BLaER1 (cell line): ENCODE data around the gene RCE1.

ENCODE experiments used
- H3K27ac ChIP-seq: shearing (Covaris generic); formaldehyde crosslinking; 2 replicates; pipeline ENCODE4 v1.8.1; 2022
- H3K27me3 ChIP-seq: shearing (Covaris generic); formaldehyde crosslinking; 2 replicates; pipeline ENCODE4 v1.8.1; 2022
- H3K36me3 ChIP-seq: shearing (Covaris generic); formaldehyde crosslinking; 2 replicates; pipeline ENCODE4 v1.8.1; 2022
- H3K4me1 ChIP-seq: shearing (Covaris generic); formaldehyde crosslinking; 2 replicates; pipeline ENCODE4 v1.8.1; 2022
- H3K4me2 ChIP-seq: shearing (Covaris generic); formaldehyde crosslinking; 2 replicates; pipeline ENCODE4 v1.8.1; 2022
- H3K4me3 ChIP-seq: shearing (Covaris generic); formaldehyde crosslinking; 2 replicates; pipeline ENCODE4 v1.8.1; 2022
- H3K9ac ChIP-seq: shearing (Covaris generic); formaldehyde crosslinking; 2 replicates; pipeline ENCODE4 v1.8.1; 2022
- H3K9me3 ChIP-seq: shearing (Covaris generic); formaldehyde crosslinking; 2 replicates; pipeline ENCODE4 v1.8.1; 2022
- H4K20me1 ChIP-seq: shearing (Covaris generic); formaldehyde crosslinking; 2 replicates; pipeline ENCODE4 v1.8.1; 2022
- Cebpa-rat ChIP-seq: shearing (Covaris generic); IDR thresholded peaks from 2 replicates; pipeline ENCODE4 v1.8.1; 2022

The RCE1 gene

DNA sequence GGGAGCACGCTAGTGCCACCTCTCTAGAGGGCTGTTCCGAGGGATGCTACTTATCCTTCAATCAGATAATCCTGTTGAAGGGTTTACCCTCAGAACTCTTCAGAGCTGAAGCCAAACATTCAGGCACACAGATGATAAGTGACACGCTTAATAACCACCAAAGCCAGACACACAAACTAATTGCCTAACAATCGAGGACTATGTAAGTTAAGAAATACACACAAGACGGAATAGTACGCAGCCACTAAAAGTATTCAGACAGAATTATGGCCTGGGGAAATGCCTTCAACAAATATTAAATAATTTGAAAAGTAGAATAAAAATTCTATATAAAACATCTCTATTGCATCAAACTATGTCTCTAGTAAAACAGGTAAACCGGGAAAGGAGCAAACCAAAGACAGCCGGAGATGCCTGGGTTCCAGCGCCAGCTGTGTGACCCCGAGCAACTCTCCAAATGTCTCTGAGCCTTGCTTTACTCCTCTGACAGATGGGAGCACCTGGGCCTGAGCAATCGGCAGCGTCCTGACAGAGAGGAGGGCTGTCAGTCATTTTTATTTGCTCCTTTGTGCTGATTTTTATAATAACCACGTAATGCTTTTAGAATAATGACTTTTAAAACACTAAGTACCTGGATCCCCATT, 25.0 kb downstream of the RCE1 start:
- Histone ChIP-seq H3K4me1 (peaks cover 22% of the 10 kb centered on the region), H3K4me2 (peak overlapping the region; percentile 46), H3K9ac (no peak overlapping the region), H3K4me3 (no peak overlapping the region), H3K27me3 (no peaks in the 10 kb centered on the region), H3K9me3 (no peaks in the 10 kb centered on the region), H4K20me1 (no peaks in the 10 kb centered on the region), H3K36me3 (peaks cover 28% of the 10 kb centered on the region; the same call in 1 of the 2 replicates), H3K27ac (no peak overlapping the region)
- TF ChIP-seq Cebpa-rat = no peak

GRCh38 chr11:66868726-66869566, 25.7 kb downstream of the RCE1 start:
- 0 out of 2 replicates have a peak overlapping the region, but pooled peaks have one; percentile 14 for H3K27ac ChIP-seq
- no peak for TF ChIP-seq Cebpa-rat
- H3K4me2 ChIP-seq = peak overlapping the region; percentile 46
- H4K20me1 ChIP-seq = no peaks in the 10 kb centered on the region
- H3K9me3 ChIP-seq = no peaks in the 10 kb centered on the region
- H3K36me3 ChIP-seq = peaks cover 23% of the 10 kb centered on the region; the same call in 1 of the 2 replicates
- H3K9ac ChIP-seq = no peak overlapping the region
- peaks cover 22% of the 10 kb centered on the region for H3K4me1 ChIP-seq
- H3K27me3 ChIP-seq = no peaks in the 10 kb centered on the region
- H3K4me3 ChIP-seq = no peak overlapping the region

DNA sequence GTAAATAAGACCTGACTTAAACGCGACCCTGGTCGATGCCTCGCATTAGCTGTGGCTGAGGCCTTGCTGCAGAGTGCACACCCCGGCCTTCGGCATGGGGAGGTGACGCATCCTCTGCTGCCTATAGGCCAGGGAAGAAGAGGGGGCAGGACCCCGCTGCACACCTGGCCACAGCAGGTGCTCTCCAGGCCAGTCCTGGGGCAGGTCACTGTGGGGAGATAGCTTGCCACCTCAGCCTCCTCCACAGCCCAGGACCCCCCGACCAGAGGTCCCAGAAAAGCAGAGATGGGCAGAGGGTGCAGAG, 26.3 kb downstream of the RCE1 start:
- peaks cover 23% of the 10 kb centered on the region; the same call in 1 of the 2 replicates for H3K36me3 ChIP-seq
- H4K20me1 ChIP-seq = no peaks in the 10 kb centered on the region
- H3K4me2 ChIP-seq = 0 out of 2 replicates have a peak overlapping the region, but pooled peaks have one; percentile 46
- no peak for TF ChIP-seq Cebpa-rat
- no peak overlapping the region for H3K4me3 ChIP-seq
- no peaks in the 10 kb centered on the region for H3K27me3 ChIP-seq
- no peak overlapping the region for H3K27ac ChIP-seq
- no peaks in the 10 kb centered on the region for H3K9me3 ChIP-seq
- no peak overlapping the region for H3K9ac ChIP-seq
- peaks cover 18% of the 10 kb centered on the region for H3K4me1 ChIP-seq

- no peak for TF ChIP-seq Cebpa-rat
- Histone ChIP-seq H3K9me3 (no peaks in the 10 kb centered on the region), H3K9ac (no peak overlapping the region), H3K4me2 (no peak overlapping the region), H3K4me1 (peaks cover 21% of the 10 kb centered on the region), H3K27me3 (no peaks in the 10 kb centered on the region), H3K27ac (no peak overlapping the region), H3K4me3 (no peak overlapping the region), H4K20me1 (no peaks in the 10 kb centered on the region), H3K36me3 (peaks cover 23% of the 10 kb centered on the region; the same call in 1 of the 2 replicates)
Measured at GRCh38 chr11:66870131-66870530, 26.9 kb downstream of the RCE1 start.

DNA sequence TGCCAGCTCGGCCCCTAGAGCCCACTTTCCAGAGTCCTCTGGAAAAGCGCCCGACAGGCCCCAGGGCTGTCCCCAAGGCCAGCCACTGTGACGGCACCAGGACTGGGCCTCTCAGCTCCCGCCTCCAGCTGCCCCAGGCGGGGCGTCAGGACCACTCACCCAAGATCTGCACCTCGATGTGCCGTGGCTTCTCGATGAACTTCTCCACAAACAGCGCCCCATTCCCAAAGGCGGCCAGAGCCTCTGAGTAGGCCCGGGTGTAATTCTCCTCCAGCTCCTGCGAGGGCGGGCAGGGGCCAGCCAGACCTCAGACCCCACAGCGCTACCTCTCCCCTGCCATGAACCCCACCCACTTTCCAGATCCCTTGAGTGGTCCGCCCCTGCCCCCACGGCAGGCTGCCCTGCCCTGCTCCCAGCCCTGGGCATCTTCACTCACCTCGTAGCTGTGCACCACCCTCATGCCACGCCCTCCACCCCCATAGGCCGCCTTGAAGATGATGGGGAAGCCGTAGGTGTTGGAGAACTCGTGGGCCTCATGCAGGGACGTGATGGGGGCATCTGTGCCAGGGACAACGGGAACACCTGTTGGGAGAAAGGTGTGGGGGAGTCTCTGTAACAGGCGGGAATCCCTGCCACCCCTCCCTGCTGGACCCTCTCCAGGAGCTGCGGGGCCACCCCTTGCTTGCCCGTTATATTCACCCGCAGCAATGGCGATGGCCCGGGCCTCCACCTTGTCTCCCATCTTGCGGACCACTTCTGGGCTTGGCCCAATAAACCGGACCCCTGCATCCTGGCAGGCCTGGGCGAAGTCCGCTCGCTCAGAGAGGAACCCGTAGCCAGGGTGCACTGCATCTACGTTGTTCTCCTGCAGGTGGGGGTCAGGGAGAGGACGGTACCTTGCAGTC, 27.6 kb downstream of the RCE1 start:
- no peaks in the 10 kb centered on the region for H3K9me3 ChIP-seq
- H4K20me1 ChIP-seq = no peaks in the 10 kb centered on the region
- peaks cover 20% of the 10 kb centered on the region; the same call in 1 of the 2 replicates for H3K36me3 ChIP-seq
- H3K27me3 ChIP-seq = peaks cover 3% of the 10 kb centered on the region; the same call in 1 of the 2 replicates
- no peak overlapping the region for H3K27ac ChIP-seq
- no peak overlapping the region for H3K4me2 ChIP-seq
- H3K9ac ChIP-seq = no peak overlapping the region
- TF ChIP-seq Cebpa-rat = no peak
- no peak overlapping the region for H3K4me3 ChIP-seq
- peaks cover 29% of the 10 kb centered on the region for H3K4me1 ChIP-seq

DNA sequence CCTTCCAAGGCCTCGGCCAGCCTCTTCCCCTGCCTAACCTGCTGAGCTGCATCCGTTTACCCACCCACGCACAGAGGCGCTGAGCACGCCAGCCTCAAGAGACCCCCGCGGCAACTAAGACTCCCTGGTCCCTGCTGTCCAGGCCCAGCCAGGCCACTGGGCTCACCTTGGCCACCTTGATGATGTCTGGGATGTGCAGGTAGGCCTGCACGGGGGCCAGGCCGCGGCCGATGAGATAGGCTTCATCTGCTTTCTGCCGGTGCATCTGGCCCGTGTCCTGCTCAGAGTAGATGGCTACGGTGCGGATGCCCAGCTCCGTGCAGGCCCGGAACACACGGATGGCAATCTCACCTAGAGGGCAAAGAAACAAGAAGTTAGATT, 28.3 kb downstream of the RCE1 start:
- H3K27ac ChIP-seq = no peak overlapping the region
- no peak overlapping the region for H3K4me2 ChIP-seq
- peaks cover 3% of the 10 kb centered on the region for H3K27me3 ChIP-seq
- H3K9me3 ChIP-seq = no peaks in the 10 kb centered on the region
- H3K9ac ChIP-seq = no peak overlapping the region
- H3K4me3 ChIP-seq = no peak overlapping the region
- H3K36me3 ChIP-seq = peaks cover 17% of the 10 kb centered on the region; the same call in 1 of the 2 replicates
- no peak for TF ChIP-seq Cebpa-rat
- no peaks in the 10 kb centered on the region for H4K20me1 ChIP-seq
- peaks cover 35% of the 10 kb centered on the region for H3K4me1 ChIP-seq

DNA sequence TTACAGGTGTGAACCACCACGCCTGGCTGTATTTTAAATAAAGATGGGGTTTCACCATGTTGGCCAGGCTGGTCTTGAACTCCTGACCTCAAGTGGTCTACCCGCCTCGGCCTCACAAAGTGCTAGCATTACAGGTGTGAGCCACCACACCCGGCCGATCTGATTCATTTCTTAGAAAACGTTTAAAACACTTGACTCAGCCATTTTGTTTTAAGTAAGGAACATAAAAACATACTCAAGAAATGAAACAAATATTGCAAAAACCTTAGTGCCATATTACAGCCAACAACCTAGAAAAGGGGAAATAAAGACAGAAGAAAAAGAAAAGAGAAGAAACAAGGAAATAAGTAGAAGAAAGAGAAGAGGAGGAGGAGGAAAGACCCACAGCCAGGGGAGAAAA, 31.0 kb downstream of the RCE1 start:
- no peak overlapping the region for H3K4me3 ChIP-seq
- H3K27me3 ChIP-seq = peaks cover 3% of the 10 kb centered on the region
- H3K27ac ChIP-seq = no peak overlapping the region
- H3K4me1 ChIP-seq = peaks cover 40% of the 10 kb centered on the region
- no peak for TF ChIP-seq Cebpa-rat
- peaks cover 17% of the 10 kb centered on the region; the same call in 1 of the 2 replicates for H3K36me3 ChIP-seq
- 0 out of 2 replicates have a peak overlapping the region, but pooled peaks have one; percentile 43 for H3K9ac ChIP-seq
- no peaks in the 10 kb centered on the region for H3K9me3 ChIP-seq
- no peaks in the 10 kb centered on the region for H4K20me1 ChIP-seq
- peak overlapping the region; percentile 58; the same call in 1 of the 2 replicates for H3K4me2 ChIP-seq

- Histone ChIP-seq H3K36me3 (peaks cover 12% of the 10 kb centered on the region; the same call in 1 of the 2 replicates), H3K9me3 (no peaks in the 10 kb centered on the region), H3K4me1 (peaks cover 48% of the 10 kb centered on the region), H3K9ac (peak overlapping the region; percentile 43), H3K4me3 (no peak overlapping the region), H3K4me2 (peak overlapping the region; percentile 58), H3K27me3 (peaks cover 3% of the 10 kb centered on the region), H4K20me1 (no peaks in the 10 kb centered on the region), H3K27ac (no peak overlapping the region)
- TF ChIP-seq Cebpa-rat = no peak
Measured at GRCh38 chr11:66875378-66875777, 32.1 kb downstream of the RCE1 start.

DNA sequence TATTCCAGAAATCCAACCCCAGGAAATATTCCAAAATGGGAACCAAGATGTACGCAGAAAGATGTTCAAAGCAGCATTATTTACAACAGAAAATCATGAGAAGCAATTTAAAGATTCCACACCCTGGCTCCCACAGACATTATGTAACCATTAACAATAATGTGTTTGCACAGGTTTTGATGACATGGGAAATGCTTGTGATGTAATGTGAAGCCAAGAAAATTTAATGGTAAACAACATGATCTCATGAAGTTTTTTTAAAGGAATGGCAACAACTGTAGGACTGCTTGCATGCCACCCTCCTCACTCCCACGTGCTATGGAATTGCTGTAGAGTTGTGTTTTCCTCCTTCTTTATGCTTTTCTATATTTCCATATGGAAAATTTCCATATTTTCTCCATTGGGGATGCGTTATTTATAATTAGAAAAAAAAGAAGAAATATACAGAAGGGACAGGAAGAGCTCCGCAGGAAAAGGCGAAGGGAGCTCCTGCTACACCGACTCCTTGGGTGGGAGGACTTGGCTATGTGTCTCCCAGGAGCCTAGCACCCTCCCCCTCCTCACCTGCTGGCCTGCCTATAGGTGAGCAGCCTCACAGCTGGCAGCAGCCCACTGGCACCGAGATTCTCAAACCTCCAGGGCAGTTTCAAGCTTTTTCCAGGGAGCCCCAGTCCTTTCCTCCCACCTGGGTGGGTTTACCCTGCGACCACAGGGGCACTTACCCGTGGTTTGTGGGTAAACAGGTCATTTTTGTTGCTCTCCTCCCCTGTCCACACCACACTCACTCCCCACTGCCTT, 34.5 kb downstream of the RCE1 start:
- H3K4me1 ChIP-seq = peaks cover 72% of the 10 kb centered on the region
- no peak overlapping the region for H3K4me2 ChIP-seq
- no peak overlapping the region for H3K9ac ChIP-seq
- H3K27me3 ChIP-seq = peaks cover 3% of the 10 kb centered on the region
- H3K4me3 ChIP-seq = no peak overlapping the region
- TF ChIP-seq Cebpa-rat = no peak
- H3K27ac ChIP-seq = no peak overlapping the region
- no peaks in the 10 kb centered on the region for H3K36me3 ChIP-seq
- no peaks in the 10 kb centered on the region for H4K20me1 ChIP-seq
- no peaks in the 10 kb centered on the region for H3K9me3 ChIP-seq
